Ovary (tissue), 3 donors: ENCODE data around the gene ANKRD42.

Experiments
- POLR2A ChIP-seq: fragments of 450-650 bp; IDR thresholded peaks from one replicate; pipeline ENCODE4 v1.6.1; 2017; ENCODE audit warnings: antibody characterized with exemption, mild to moderate bottlenecking, moderate library complexity
- TF ChIP-seq, protein P1 (sequence below), 3 donors: fragments of 450-650 bp in 2 of 3; fragments of 200-600 bp in 1 of 3; IDR thresholded peaks; one replicate each; pipeline versions ENCODE4 v1.5.1 to v1.8.0; 2016 to 2022; ENCODE audit warnings: antibody characterized with exemption in 3 of 3, mild to moderate bottlenecking in 1 of 3
- donor health status: DM: no; HTN: no; CAD: no.

DNA sequence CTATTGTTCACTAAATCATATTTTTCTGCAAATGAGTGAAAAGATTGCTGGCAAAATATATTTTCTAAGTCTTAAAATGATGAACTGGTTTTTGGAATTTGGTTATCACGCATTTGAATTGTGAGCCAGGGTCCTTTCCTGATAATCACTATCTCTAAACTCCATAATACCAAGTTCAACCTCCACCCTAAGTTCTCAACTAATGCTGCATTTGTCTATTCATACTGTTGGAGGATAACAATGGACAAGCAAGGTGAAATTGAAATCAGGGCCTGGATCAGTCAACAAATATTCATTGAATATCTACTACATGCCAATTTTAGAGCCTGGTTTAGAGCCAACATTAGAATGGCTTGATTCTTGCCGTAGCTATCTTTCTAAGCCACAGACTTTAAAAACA is 41.2 kb upstream of the ANKRD42 start:
- no peak for TF ChIP-seq POLR2A
- TF ChIP-seq, protein P1, sequence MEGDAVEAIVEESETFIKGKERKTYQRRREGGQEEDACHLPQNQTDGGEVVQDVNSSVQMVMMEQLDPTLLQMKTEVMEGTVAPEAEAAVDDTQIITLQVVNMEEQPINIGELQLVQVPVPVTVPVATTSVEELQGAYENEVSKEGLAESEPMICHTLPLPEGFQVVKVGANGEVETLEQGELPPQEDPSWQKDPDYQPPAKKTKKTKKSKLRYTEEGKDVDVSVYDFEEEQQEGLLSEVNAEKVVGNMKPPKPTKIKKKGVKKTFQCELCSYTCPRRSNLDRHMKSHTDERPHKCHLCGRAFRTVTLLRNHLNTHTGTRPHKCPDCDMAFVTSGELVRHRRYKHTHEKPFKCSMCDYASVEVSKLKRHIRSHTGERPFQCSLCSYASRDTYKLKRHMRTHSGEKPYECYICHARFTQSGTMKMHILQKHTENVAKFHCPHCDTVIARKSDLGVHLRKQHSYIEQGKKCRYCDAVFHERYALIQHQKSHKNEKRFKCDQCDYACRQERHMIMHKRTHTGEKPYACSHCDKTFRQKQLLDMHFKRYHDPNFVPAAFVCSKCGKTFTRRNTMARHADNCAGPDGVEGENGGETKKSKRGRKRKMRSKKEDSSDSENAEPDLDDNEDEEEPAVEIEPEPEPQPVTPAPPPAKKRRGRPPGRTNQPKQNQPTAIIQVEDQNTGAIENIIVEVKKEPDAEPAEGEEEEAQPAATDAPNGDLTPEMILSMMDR (IDR thresholded peaks at IDR 0.05): no peak
